ENCODE measurements around the gene KLHL29.

GRCh38 chr2:23618794-23619530 lies 234.0 kb downstream of the KLHL29 start:
- no peak for TF ChIP-seq EZH2 (IDR thresholded peaks at IDR 0.05; ENCODE audit: insufficient read depth, poor library complexity, severe bottlenecking)
- TF ChIP-seq EZH2phosphoT487 (IDR thresholded peaks at IDR 0.05; ENCODE audit: insufficient read depth, low read depth) = no peak

Data from GM23248 (cell line).